Skeletal muscle cell (primary cell): ENCODE results near the gene SKIL.
"Not testable (repeated sequence)": the region's sequence is repeated elsewhere in the genome, so short reads cannot be mapped to it uniquely, and the experiment has no call there.

Source experiments
- DNase-seq: peaks from one replicate; pipeline ENCODE4 v3.0.0-alpha.2; 2010; ENCODE audit warnings: low read depth
- H3K4me3 ChIP-seq: 2 replicates; pipeline ENCODE4 v1.5.1; 2011; ENCODE audit warnings: low read depth, mild to moderate bottlenecking, control low read depth, low read length, moderate library complexity

SKIL gene

DNA sequence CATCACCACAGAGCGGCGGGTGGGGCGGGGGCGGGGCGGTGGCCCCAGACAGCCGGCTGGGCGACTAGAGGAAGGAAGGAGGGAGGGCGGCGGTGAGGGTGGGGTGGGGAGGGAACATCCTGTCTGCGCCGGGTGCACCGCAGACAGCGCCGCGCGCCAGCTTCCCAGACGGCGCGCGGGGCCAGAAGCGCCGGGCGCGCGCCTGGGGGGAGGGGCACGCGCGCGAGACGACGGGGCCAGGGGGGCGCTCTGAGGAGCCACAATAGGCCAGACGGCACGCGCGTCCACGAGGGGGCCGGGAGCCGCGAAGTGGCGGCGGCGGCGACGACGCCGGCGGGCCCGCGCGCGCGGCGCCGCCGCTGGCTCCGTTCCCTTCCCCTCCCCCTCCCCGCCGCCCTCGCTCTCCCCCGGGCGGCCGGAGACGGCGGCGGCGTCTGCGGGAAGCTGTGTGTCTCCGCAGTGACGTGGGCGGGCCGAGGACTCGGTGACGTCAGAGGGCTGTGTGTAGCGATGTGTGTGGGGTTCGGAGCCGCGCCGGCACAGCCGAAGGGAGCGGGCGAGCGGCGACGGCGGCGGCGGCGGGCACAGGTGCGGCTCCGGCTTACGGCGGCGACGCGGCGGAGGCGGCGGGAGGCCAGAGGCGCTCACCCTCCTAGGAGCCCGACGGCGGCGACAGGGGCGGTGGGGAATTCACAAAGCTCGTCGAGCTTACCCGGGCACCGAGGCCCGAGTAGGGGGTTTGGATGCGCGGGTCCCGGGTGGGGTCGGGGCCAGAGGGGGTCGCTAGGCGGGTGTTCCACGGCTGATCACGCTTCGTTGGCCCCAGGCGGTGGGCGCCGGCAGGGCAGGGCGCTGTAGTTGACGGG is at the start of gene SKIL:
Gene SKIL (plus strand): TSS at position 540 of the 866 bp plus-strand sequence. CDS start 2,617 bp downstream, outside the sequence.
- peak; percentile 87 for DNase-seq
- peak within 1 kb of the TSS; percentile 72 for H3K4me3 ChIP-seq

GRCh38 chr3:170309046-170309445 is 48.5 kb upstream of the SKIL start:
- DNase-seq = no peak
- H3K4me3 ChIP-seq = no peak overlapping the region

DNA sequence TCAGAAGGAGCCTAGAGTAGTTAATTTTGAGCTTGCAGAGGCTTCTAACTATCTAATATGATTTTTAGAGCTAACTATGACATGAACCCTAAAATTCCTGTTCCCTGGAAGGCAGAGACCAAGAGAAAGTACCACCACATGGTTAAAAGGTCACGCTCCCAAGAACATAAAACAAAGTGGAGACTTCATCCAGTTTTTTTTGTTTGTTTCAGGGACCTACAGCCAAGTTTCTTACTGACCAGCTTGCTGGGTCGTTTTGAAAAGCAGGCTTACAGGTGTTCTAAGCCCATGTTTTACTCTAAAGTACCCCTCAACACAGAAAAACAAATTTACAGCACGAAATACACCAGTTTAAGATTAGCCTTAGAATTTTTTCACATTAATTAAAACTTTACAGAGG is 39.6 kb upstream of the SKIL start:
- DNase-seq = no peak
- no peak overlapping the region for H3K4me3 ChIP-seq

DNA sequence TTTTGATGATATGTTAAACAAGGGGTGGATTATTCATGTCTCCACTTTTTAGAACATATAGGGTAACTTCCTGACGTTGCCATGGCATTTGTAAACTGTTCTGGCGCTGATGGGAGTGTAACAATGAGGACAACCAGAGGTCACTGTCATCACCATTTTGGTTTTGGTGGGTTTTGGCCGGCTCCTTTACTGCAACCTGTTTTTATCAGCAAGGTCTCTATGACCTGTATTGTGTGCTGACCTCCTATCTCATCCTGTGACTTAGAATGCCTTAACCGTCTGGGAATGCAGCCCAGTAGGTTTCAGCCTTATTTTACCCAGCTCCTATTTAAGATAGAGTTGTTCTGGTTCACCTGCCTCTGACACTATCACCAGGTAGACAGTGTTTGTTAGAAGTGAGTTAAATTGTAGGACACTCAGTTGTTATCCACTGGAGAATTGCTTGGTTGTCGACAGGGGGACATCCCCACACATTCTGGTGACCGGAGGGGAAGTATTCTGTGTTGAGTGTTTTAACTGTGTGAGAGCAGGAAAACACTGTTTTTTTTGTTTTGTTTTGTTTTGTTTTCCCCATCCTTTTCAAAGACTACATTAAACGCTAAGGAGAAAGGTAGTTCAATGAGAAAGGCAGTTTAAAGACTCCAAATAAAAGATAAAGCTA is 36.9 kb upstream of the SKIL start:
- no peak overlapping the region for H3K4me3 ChIP-seq
- no peak for DNase-seq

GRCh38 chr3:170321321-170322034 is 36.0 kb upstream of the SKIL start:
- no peak for DNase-seq
- no peak overlapping the region for H3K4me3 ChIP-seq

GRCh38 chr3:170322566-170323269 is 34.8 kb upstream of the SKIL start:
- no peak overlapping the region for H3K4me3 ChIP-seq

DNA sequence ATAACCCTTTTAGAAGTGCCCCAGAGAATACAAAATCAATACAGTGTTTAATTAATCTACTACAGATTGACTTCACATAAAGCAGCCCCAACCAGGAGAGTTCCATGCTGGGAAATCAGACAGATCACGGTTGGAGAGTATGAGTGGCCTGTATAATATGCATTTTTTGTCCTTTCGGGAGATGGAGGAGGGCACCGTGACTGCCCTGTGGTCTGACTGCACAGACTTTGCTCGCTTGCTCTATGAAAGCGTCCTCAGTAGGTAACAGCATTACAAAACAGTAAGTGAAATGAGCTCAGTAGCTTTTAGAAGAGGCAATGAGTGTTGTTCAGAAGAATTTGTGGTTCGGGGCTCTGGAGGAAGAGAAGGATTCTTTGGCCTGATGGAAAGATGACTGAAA is 34.2 kb upstream of the SKIL start:
- DNase-seq = no peak
- H3K4me3 ChIP-seq = no peak overlapping the region

More at GRCh38 chr3:170322566-170323269, 34.8 kb upstream of the SKIL start:
- DNase-seq = no peak

GRCh38 chr3:170324962-170325361 is 32.6 kb upstream of the SKIL start:
- no peak overlapping the region for H3K4me3 ChIP-seq
- DNase-seq = no peak

DNA sequence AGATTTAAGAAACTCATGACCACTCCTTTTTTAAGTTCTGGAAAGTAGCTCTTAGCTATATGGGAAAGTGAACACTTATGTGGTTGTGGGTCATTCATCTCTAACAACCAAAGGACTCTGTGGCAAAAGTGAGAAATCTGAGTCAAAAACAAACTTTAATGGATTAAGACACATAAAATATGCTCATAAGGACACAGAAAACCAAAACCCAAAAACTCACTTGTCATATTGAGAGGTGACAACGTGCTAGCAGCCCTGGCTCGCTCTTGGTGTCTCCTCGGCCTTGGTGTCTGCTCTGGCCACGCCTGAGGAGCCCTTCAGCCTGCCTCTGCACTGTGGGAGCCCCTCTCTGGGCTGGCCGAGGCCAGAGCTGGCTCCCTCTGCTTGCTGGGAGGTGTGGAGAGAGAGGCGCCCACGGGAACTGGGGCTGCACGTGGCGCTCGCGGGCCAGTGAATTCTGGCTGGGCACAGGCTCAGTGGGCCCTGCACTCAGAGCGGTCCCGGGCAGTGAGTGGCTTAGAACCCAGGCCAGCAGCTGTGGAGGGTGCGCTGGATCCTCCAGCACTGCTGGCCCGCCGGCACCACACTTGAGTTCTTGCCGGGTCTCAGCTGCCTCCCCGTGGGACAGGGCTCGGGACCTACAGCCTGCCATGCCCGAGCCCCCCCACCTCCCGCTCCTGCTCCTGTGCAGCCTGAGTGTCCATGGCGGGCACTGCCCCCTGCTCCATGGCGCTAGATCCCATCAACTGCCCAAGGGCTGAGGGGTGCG is 30.3 kb upstream of the SKIL start:
- no peak for DNase-seq
- no peak overlapping the region for H3K4me3 ChIP-seq

DNA sequence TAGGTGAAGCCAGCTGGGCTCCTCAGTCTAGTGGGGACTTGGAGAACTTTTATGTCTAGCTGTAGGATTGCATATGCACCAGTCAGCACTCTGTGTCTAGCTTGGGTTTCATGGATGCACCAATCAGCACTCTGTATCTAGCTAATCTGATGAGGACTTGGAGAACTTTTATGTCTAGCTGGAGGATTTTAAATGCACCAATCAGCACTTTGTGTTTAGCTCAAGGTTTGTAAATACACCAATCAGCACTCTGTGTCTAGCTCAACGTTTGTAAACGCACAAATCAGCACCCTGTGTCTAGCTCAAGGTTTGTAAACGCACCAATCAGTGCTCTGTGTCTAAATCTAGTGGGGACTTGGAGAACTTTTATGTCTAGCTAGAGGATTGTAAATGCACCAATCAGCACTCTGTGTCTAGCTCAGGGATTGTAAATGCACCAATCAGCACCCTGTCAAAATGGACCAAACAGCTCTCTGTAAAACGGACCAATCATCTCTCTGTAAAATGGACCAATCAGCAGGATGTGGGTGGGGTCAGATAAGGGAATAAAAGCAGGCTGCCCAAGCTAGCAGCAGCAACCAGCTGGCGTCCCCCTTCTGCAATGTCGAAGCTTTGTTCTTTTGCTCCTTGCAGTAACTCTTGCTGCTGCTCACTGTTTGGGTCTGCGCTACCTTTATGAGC is 29.5 kb upstream of the SKIL start:
- H3K4me3 ChIP-seq, DNase-seq: not testable (repeated sequence)

- no peak for DNase-seq
- H3K4me3 ChIP-seq = no peak overlapping the region
These were observed 27.1 kb upstream of the SKIL start for GRCh38 chr3:170330366-170330765.

DNA sequence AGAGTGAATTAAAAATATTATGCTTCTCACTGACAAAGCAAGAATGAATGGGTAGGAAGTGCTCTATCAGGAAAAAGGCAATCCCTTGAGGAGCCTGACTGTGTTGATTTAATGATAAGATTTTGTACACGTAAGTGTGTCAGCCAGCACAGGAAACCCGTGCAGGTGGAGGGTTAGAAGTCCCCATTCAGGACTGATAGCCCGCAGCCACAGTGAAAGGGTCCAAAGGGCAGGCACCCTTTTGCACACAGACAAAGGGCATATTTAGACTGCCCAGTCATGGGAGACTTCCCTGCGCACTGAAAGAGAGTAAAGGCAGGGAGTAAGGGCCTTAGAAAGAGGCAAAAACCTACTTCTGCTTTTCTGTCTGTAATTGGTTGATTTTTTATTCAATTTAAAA is 26.4 kb upstream of the SKIL start:
- no peak overlapping the region for H3K4me3 ChIP-seq
- DNase-seq = no peak

DNA sequence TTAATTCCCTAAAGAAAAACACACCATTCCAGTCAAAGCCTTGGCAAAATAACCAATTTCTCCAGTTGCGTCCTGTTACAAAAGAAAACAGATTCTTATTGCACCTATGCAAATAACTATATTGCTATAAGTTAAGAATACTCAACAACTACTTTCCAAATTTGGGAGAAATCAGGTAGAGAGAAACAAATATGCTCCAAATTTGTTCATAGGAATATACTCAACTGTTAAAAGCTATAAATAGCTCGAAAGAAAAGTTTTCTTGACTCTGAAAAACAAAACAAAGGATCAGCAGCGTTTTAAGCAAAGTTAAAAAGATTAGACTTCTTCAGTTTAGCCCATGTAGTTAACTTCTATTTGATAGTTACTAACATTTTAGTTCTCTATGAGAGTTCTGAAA is 20.1 kb upstream of the SKIL start:
- no peak for DNase-seq

GRCh38 chr3:170338690-170339340 is 18.7 kb upstream of the SKIL start:
- no peak overlapping the region for H3K4me3 ChIP-seq
- no peak for DNase-seq

More for the DNA sequence above, 20.1 kb upstream of the SKIL start:
- no peak overlapping the region for H3K4me3 ChIP-seq

- not testable (repeated sequence) for H3K4me3 ChIP-seq, DNase-seq
These were observed 15.2 kb upstream of the SKIL start for GRCh38 chr3:170342273-170342672.

- H3K4me3 ChIP-seq, DNase-seq: not testable (repeated sequence)
These were observed 13.7 kb upstream of the SKIL start for GRCh38 chr3:170343859-170344258.

GRCh38 chr3:170344971-170345370 is 12.5 kb upstream of the SKIL start:
- no peak overlapping the region for H3K4me3 ChIP-seq
- DNase-seq = no peak
